Stomach smooth muscle (tissue), 2 donors: ENCODE measurements around the gene FOXQ1.

Experiments
- H3K27ac ChIP-seq: one replicate; pipeline ENCODE4 v1.7.0; 2013; ENCODE audit warnings: mild to moderate bottlenecking, low read length, inconsistent platforms
- H3K27me3 ChIP-seq, 2 donors: one replicate each; pipeline ENCODE4 v1.7.0; 2013; ENCODE audit warnings: low read length in 2 of 2; ENCODE audit not compliant: insufficient read depth in 2 of 2, control insufficient read depth in 1 of 2
- H3K36me3 ChIP-seq, 2 donors: one replicate each; pipeline ENCODE4 v1.7.0; 2013; ENCODE audit warnings: low read length in 2 of 2; ENCODE audit not compliant: control insufficient read depth in 2 of 2, insufficient read depth in 2 of 2
- H3K4me1 ChIP-seq: one replicate; pipeline ENCODE4 v1.7.0; 2013; ENCODE audit warnings: low read length; ENCODE audit not compliant: control insufficient read depth, insufficient read depth
- H3K4me3 ChIP-seq, 2 donors: one replicate each; pipeline ENCODE4 v1.7.0; 2013; ENCODE audit warnings: low read length in 2 of 2
- H3K9ac ChIP-seq, 2 donors: one replicate each; pipeline ENCODE4 v1.7.0; 2013; ENCODE audit warnings: low read length in 2 of 2, mild to moderate bottlenecking in 1 of 2
- H3K9me3 ChIP-seq, 2 donors: one replicate each; pipeline ENCODE4 v1.7.0; 2013; ENCODE audit warnings: low read length in 2 of 2; ENCODE audit not compliant: control insufficient read depth in 2 of 2
- donor health status: healthy.
- donor health status: Pancreatic carcinoma.

Gene FOXQ1

DNA sequence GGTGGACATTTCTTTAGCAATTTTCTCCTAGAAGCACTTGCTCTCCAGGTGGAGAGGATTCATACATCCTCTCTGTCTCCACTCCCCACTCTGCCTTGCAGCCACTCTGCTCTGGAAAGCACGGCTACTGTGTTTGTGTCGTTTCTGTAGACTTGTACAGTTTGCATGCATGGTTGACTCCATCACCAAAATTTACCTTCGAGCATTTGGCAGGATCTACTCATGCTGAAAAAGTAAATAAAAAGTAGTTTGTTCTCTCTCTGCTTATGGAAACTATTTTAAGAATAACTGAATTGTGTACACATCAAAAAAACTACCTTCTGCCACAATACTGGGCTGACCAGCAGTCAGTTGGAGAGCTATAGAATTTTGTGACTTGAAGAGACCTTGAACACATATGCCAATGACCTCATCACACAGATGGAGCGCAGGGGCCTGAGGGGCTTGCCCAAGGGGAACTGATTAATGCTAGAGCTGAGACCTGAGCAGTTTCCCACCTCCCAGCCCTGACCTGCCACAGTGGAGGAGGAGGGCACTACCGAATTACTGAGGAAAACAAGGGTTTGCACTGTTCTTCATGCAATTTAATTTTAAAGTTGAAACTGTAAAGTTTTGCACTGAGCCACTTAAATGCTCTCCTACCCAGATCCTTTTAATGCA is 33.7 kb upstream of the FOXQ1 start:
- no peaks in the 10 kb centered on the region for H3K36me3 ChIP-seq
- H3K9me3 ChIP-seq: no peaks in the 10 kb centered on the region
- peaks cover 2% of the 10 kb centered on the region for H3K4me1 ChIP-seq
- H3K27ac ChIP-seq: no peak overlapping the region
- no peak overlapping the region for H3K4me3 ChIP-seq
- H3K9ac ChIP-seq: no peak overlapping the region
- peaks cover 0 to 4% of the 10 kb centered on the region in 2 donors for H3K27me3 ChIP-seq

DNA sequence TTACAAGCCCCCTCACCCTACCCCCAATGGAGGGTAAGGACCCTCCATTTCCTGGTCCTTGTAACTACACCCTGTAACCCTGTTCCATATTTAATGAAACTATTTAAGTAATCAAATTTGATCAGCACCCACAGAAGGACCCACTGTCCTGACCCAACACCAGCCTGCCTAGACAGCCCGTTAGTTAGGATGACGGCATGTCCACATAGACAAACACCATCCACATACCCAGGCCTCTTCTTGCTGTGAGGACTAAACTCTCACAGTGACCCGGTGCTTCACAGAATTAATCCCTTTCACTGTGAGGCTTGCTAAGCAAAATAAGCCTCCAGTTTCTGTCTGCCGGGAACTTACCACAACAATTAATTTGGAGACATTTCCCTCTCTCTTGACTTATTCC is 32.8 kb upstream of the FOXQ1 start:
- no peak overlapping the region for H3K4me3 ChIP-seq
- peaks cover 2% of the 10 kb centered on the region for H3K4me1 ChIP-seq
- H3K9ac ChIP-seq: no peak overlapping the region
- H3K27me3 ChIP-seq: peaks cover 0 to 2% of the 10 kb centered on the region in 2 donors
- H3K36me3 ChIP-seq: no peaks in the 10 kb centered on the region
- H3K9me3 ChIP-seq: no peaks in the 10 kb centered on the region
- H3K27ac ChIP-seq: no peak overlapping the region

DNA sequence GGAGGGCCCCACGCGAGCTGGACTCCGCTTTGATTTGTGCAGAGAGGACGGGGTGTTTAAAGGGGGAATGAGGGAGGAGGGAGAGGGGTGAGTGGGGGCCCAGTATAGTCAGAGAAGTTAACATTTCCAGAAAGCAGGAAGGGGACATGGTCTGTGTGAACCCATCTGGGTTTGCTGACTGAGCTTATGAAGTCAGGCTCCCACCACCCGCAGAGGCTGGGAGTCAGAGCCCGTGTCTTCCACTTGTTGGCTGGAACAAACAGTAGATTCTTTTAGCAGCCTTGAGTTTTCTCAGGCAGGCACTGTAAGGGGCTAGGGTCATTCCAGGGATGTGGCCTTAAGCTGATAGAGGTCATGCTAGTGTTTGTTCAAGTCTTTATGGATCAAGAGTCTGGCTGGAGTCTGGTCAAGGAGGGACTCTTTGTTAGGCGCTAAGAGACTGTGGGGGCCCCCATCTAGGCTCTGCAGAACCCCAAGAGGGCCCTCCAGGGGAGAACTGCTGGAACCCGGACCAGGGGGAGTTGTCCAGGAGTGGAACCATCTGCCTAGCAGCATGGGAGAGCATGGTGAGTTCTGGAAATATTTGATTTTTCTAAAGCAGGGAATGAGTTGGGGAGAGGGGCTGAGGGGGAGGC is 31.1 kb upstream of the FOXQ1 start:
- peaks cover 10% of the 10 kb centered on the region for H3K4me1 ChIP-seq
- no peak overlapping the region for H3K9ac ChIP-seq
- H3K27me3 ChIP-seq: no peaks in the 10 kb centered on the region
- H3K9me3 ChIP-seq: no peaks in the 10 kb centered on the region
- no peaks in the 10 kb centered on the region for H3K36me3 ChIP-seq
- no peak overlapping the region for H3K27ac ChIP-seq
- H3K4me3 ChIP-seq: no peak overlapping the region

DNA sequence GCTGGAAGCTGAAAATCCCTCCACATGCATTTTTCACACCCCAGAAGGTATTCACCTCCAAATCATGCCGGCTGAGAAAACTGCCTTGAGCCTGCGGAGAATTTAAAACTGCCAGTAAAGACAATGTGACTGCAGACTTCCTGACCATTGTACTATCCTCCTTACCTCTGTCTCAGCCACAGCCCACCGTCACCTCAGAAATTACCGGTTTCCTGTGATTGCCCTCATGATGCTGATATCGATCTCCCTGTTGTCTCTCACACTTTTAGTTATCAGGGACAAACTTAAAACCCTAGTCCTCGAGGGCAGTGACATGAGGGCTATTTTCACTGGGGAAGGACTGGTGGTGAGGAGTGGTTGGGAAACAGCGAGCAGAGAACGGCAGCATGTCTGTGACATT is 30.2 kb upstream of the FOXQ1 start:
- Histone ChIP-seq H3K9ac (no peak overlapping the region), H3K36me3 (no peaks in the 10 kb centered on the region), H3K4me3 (no peak overlapping the region), H3K4me1 (peaks cover 14% of the 10 kb centered on the region), H3K9me3 (no peaks in the 10 kb centered on the region), H3K27me3 (no peaks in the 10 kb centered on the region), H3K27ac (no peak overlapping the region)

- Histone ChIP-seq H3K9ac (no peak overlapping the region), H3K27ac (no peak overlapping the region), H3K9me3 (no peaks in the 10 kb centered on the region), H3K36me3 (no peaks in the 10 kb centered on the region), H3K27me3 (no peaks in the 10 kb centered on the region), H3K4me1 (peaks cover 14% of the 10 kb centered on the region), H3K4me3 (no peak overlapping the region)
Observed at GRCh38 chr6:1283501-1283900, 28.4 kb upstream of the FOXQ1 start.

GRCh38 chr6:1285556-1285955 is 26.3 kb upstream of the FOXQ1 start:
- no peaks in the 10 kb centered on the region for H3K36me3 ChIP-seq
- H3K27me3 ChIP-seq: no peaks in the 10 kb centered on the region
- no peak overlapping the region for H3K27ac ChIP-seq
- no peak overlapping the region for H3K4me3 ChIP-seq
- H3K9me3 ChIP-seq: no peaks in the 10 kb centered on the region
- H3K4me1 ChIP-seq: peaks cover 12% of the 10 kb centered on the region
- no peak overlapping the region for H3K9ac ChIP-seq

- Histone ChIP-seq H3K9ac (no peak overlapping the region), H3K4me3 (no peak overlapping the region), H3K27ac (no peak overlapping the region), H3K36me3 (no peaks in the 10 kb centered on the region), H3K27me3 (no peaks in the 10 kb centered on the region), H3K4me1 (peaks cover 12% of the 10 kb centered on the region), H3K9me3 (no peaks in the 10 kb centered on the region)
Observed at GRCh38 chr6:1285956-1286355, 25.9 kb upstream of the FOXQ1 start.

DNA sequence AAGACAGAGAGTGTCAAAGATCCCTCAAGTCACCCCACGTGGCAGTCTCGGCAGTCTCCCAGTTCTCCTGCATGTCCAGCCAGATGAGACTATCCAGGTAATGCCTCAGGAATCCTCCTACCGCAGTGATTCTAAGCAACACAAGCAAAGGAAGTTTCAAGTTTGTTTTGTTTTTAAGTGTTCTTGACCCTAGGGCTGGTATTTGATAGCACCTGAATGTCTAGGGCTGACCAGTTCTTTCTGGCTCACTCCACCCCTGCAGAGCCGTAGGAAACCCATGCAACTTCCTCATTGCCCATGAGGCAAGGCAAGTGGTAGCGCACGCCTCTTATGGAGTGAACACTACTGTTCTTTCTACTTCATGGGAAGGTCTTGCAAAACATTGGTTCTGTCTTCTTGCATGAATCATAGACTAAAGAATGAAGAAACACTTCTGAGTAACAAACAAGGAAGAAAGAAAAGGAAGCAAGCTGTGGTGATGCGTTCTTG is 24.8 kb upstream of the FOXQ1 start:
- Histone ChIP-seq H3K27ac (no peak overlapping the region), H3K9ac (no peak overlapping the region), H3K9me3 (no peaks in the 10 kb centered on the region), H3K4me3 (no peak overlapping the region), H3K36me3 (no peaks in the 10 kb centered on the region), H3K4me1 (peaks cover 12% of the 10 kb centered on the region), H3K27me3 (peaks cover 0 to 3% of the 10 kb centered on the region in 2 donors)

GRCh38 chr6:1290086-1290485 is 21.8 kb upstream of the FOXQ1 start:
- Histone ChIP-seq H3K27ac (no peak overlapping the region), H3K4me3 (no peak overlapping the region), H3K9me3 (no peaks in the 10 kb centered on the region), H3K4me1 (peaks cover 9% of the 10 kb centered on the region), H3K36me3 (no peaks in the 10 kb centered on the region), H3K27me3 (peaks cover 0 to 3% of the 10 kb centered on the region in 2 donors), H3K9ac (no peak overlapping the region)

GRCh38 chr6:1290805-1291204 is 21.1 kb upstream of the FOXQ1 start:
- peaks cover 0 to 3% of the 10 kb centered on the region in 2 donors for H3K27me3 ChIP-seq

DNA sequence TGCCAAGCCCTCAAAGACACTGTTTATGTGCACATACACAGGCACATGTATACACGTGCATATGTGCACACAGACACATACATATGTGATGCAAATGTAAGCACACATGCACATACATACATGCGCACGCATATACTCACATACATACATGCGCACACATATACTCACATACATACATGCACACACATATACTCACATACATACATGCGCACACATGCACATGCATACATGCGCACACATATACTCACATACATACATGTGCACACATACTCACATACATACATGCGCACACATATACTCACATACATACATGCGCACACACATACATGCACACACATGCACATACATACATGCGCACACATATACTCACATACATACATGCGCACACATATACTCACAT is 20.5 kb upstream of the FOXQ1 start:
- Histone ChIP-seq H3K4me1 (peaks cover 3% of the 10 kb centered on the region), H3K27me3 (peaks cover 0 to 3% of the 10 kb centered on the region in 2 donors), H3K4me3 (no peak overlapping the region), H3K9me3 (no peaks in the 10 kb centered on the region), H3K27ac (no peak overlapping the region), H3K36me3 (no peaks in the 10 kb centered on the region), H3K9ac (no peak overlapping the region)

More at GRCh38 chr6:1290805-1291204, 21.1 kb upstream of the FOXQ1 start:
- H3K36me3 ChIP-seq: no peaks in the 10 kb centered on the region
- no peak overlapping the region for H3K4me3 ChIP-seq
- H3K9ac ChIP-seq: no peak overlapping the region
- no peaks in the 10 kb centered on the region for H3K9me3 ChIP-seq
- H3K4me1 ChIP-seq: peaks cover 4% of the 10 kb centered on the region
- H3K27ac ChIP-seq: no peak overlapping the region
